IPS DF 6.9 (cell line): ENCODE measurements around the gene C6orf47.
"Not testable (repeated sequence)": the region's sequence is repeated elsewhere in the genome, so short reads cannot be mapped to it uniquely, and the experiment has no call there.

Source experiments
- DNase-seq: peaks from one replicate; pipeline ENCODE4 v3.0.0-alpha.2; 2013; ENCODE audit warnings: low read depth, low spot score
- H3K27ac ChIP-seq: one replicate; pipeline ENCODE4 v1.5.1; 2013; ENCODE audit warnings: low read length, control low read depth
- H3K27me3 ChIP-seq: 2 replicates; pipeline ENCODE4 v1.6.1; 2013; ENCODE audit warnings: mild to moderate bottlenecking, low read length; ENCODE audit not compliant: control insufficient read depth, insufficient read depth
- H3K36me3 ChIP-seq: 2 replicates; pipeline ENCODE4 v1.6.1; 2013; ENCODE audit warnings: low read length; ENCODE audit not compliant: control insufficient read depth, insufficient read depth
- H3K4me1 ChIP-seq: 2 replicates; pipeline ENCODE4 v1.6.1; 2013; ENCODE audit warnings: low read length; ENCODE audit not compliant: control insufficient read depth, insufficient read depth
- H3K4me3 ChIP-seq: 2 replicates; pipeline ENCODE4 v1.5.1; 2013; ENCODE audit warnings: mild to moderate bottlenecking, low read length
- H3K9me3 ChIP-seq: 2 replicates; pipeline ENCODE4 v1.6.1; 2013; ENCODE audit warnings: low read length, inconsistent platforms; ENCODE audit not compliant: control insufficient read depth, insufficient read depth
- WGBS: extraction: QIAGEN DNeasy Blood & Tissue Kit; methylation state at CpG from one replicate; pipeline ENCODE4 v1.1.7; 2013; ENCODE audit warnings: mixed read lengths, missing lambda C conversion rate; ENCODE audit not compliant: insufficient read length, insufficient coverage; 5-methylcytosine and 5-hydroxymethylcytosine counted together

The C6orf47 gene

GRCh38 chr6:31660381-31661261, at the start of gene C6orf47:
C6orf47 (minus strand) TSS chr6:31660778; CDS start chr6:31659947, 831 bp downstream.
- 0 out of 2 replicates have a peak, but pooled peaks cover 2% of the 10 kb centered on the region for H3K4me1 ChIP-seq
- no peaks in the 10 kb centered on the region for H3K9me3 ChIP-seq
- WGBS, result no CpG with 5 or more reads among the region's 52 CpGs
- H3K27me3 ChIP-seq, result no peaks in the 10 kb centered on the region
- H3K4me3 ChIP-seq, result peak within 1 kb of the TSS; percentile 77; the same call in 1 of the 2 replicates
- 0 out of 2 replicates have a peak, but pooled peaks cover 7% of the 10 kb centered on the region for H3K36me3 ChIP-seq
- H3K27ac ChIP-seq, result no peak within 1 kb of the TSS
- no peak for DNase-seq

- not testable (repeated sequence) for H3K9me3 ChIP-seq, H3K27me3 ChIP-seq, H3K4me1 ChIP-seq, H3K27ac ChIP-seq, H3K4me3 ChIP-seq, DNase-seq, H3K36me3 ChIP-seq
- WGBS, result no CpG with 5 or more reads among the region's 11 CpGs
Observed at GRCh38 chr6:31709157-31709556, 48.6 kb upstream of the C6orf47 start.

GRCh38 chr6:31708224-31708623, 47.6 kb upstream of the C6orf47 start:
- WGBS, result no CpG with 5 or more reads among the region's 3 CpGs
- no peaks in the 10 kb centered on the region for H3K4me1 ChIP-seq
- no peak overlapping the region for H3K4me3 ChIP-seq
- H3K9me3 ChIP-seq, result no peaks in the 10 kb centered on the region
- no peak for DNase-seq
- no peaks in the 10 kb centered on the region for H3K36me3 ChIP-seq
- no peaks in the 10 kb centered on the region for H3K27me3 ChIP-seq
- H3K27ac ChIP-seq, result no peak overlapping the region

GRCh38 chr6:31707701-31708100, 47.1 kb upstream of the C6orf47 start:
- no peaks in the 10 kb centered on the region for H3K9me3 ChIP-seq
- no peak for DNase-seq
- no peaks in the 10 kb centered on the region for H3K27me3 ChIP-seq
- WGBS, result no CpG with 5 or more reads among the region's 10 CpGs
- no peaks in the 10 kb centered on the region for H3K4me1 ChIP-seq
- no peak overlapping the region for H3K4me3 ChIP-seq
- H3K36me3 ChIP-seq, result no peaks in the 10 kb centered on the region
- no peak overlapping the region for H3K27ac ChIP-seq

- no peaks in the 10 kb centered on the region for H3K9me3 ChIP-seq
- WGBS, result no CpG with 5 or more reads among the region's 3 CpGs
- H3K27ac ChIP-seq, result no peak within 1 kb of the TSS
- no peaks in the 10 kb centered on the region for H3K36me3 ChIP-seq
- no peak within 1 kb of the TSS for H3K4me3 ChIP-seq
- H3K27me3 ChIP-seq, result no peaks in the 10 kb centered on the region
- peaks cover 6% of the 10 kb centered on the region for H3K4me1 ChIP-seq
- no peak for DNase-seq
Observed at GRCh38 chr6:31706599-31706998, 46.0 kb upstream of the C6orf47 start, which contains the start of gene LY6G6F. LY6G6F (plus strand) TSS chr6:31706866; CDS start chr6:31706907, 41 bp downstream.

- H3K4me3 ChIP-seq, result no peak overlapping the region
- no peaks in the 10 kb centered on the region for H3K9me3 ChIP-seq
- no peaks in the 10 kb centered on the region for H3K27me3 ChIP-seq
- no peak for DNase-seq
- H3K36me3 ChIP-seq, result no peaks in the 10 kb centered on the region
- no peak overlapping the region for H3K27ac ChIP-seq
- H3K4me1 ChIP-seq, result peaks cover 6% of the 10 kb centered on the region
- no CpG with 5 or more reads among the region's 6 CpGs for WGBS
Observed at GRCh38 chr6:31705931-31706330, 45.4 kb upstream of the C6orf47 start.

- H3K4me3 ChIP-seq, result peak within 1 kb of the TSS; percentile 80; the same call in 1 of the 2 replicates
- no CpG with 5 or more reads among the region's 54 CpGs for WGBS
- no peaks in the 10 kb centered on the region for H3K27me3 ChIP-seq
- peak; percentile 97 for DNase-seq
- H3K36me3 ChIP-seq, result no peaks in the 10 kb centered on the region
- H3K9me3 ChIP-seq, result no peaks in the 10 kb centered on the region
- H3K27ac ChIP-seq, result no peak within 1 kb of the TSS
- peaks cover 6% of the 10 kb centered on the region for H3K4me1 ChIP-seq
Observed at GRCh38 chr6:31702819-31703716, 42.5 kb upstream of the C6orf47 start, which contains the start of gene ABHD16A. ABHD16A (minus strand) TSS chr6:31703324; CDS start chr6:31703281, 43 bp downstream.

GRCh38 chr6:31702405-31702818, 41.8 kb upstream of the C6orf47 start:
- DNase-seq, result no peak
- Histone ChIP-seq H3K36me3 (peaks cover 2% of the 10 kb centered on the region; the same call in 1 of the 2 replicates), H3K4me1 (peaks cover 6% of the 10 kb centered on the region), H3K27me3 (no peaks in the 10 kb centered on the region), H3K27ac (no peak overlapping the region), H3K9me3 (no peaks in the 10 kb centered on the region), H3K4me3 (peak overlapping the region; percentile 80; the same call in 1 of the 2 replicates)
- no CpG with 5 or more reads among the region's 10 CpGs for WGBS

- Histone ChIP-seq H3K36me3 (peaks cover 2% of the 10 kb centered on the region; the same call in 1 of the 2 replicates), H3K9me3 (no peaks in the 10 kb centered on the region), H3K27ac (no peak overlapping the region), H3K27me3 (no peaks in the 10 kb centered on the region), H3K4me1 (peaks cover 6% of the 10 kb centered on the region), H3K4me3 (peak overlapping the region; percentile 80; the same call in 1 of the 2 replicates)
- no peak for DNase-seq
- no CpG with 5 or more reads among the region's 7 CpGs for WGBS
Observed at GRCh38 chr6:31701666-31702404, 41.3 kb upstream of the C6orf47 start.
